Adrenal gland (tissue), 12 donors: ENCODE data around the gene FDCSP. TPM values are rescaled to one million over a fixed set of nuclear protein-coding genes. Genes with fewer than 3 reads are reported as not detected.

Experiments
- DNase-seq, 7 donors: peaks; one replicate each; pipeline ENCODE4 v3.0.0-alpha.2; 2019 to 2020
- H3K27ac ChIP-seq, 5 donors: fragments of 200-600 bp; sonication (generic) in 4 of 5; 1 replicate in 3 of 5; 2 replicates in 2 of 5; pipeline versions ENCODE4 v1.5.1 to v1.8.0; 2016 to 2020; ENCODE audit warnings: mild to moderate bottlenecking in 1 of 5
- H3K27me3 ChIP-seq: fragments of 200-600 bp; 2 replicates; pipeline ENCODE4 v1.8.0; 2021
- H3K36me3 ChIP-seq, 2 donors: fragments of 200-600 bp; replicated peaks in 1 of 2; 1 replicate in 1 of 2; 2 replicates in 1 of 2; pipeline versions ENCODE4 v1.5.1 to v1.8.0; 2018 to 2022
- H3K4me1 ChIP-seq, 2 donors: fragments of 200-600 bp; replicated peaks in 1 of 2; 1 replicate in 1 of 2; 2 replicates in 1 of 2; pipeline versions ENCODE4 v1.5.1 to v1.8.0; 2018 to 2021
- H3K4me3 ChIP-seq, 4 donors: fragments of 200-600 bp; sonication (generic) in 3 of 4; one replicate each; pipeline ENCODE4 v1.5.1; 2016 to 2018
- H3K9me3 ChIP-seq, 3 donors: fragments of 200-600 bp; sonication (generic) in 1 of 3; replicated peaks in 1 of 3; 1 replicate in 2 of 3; 2 replicates in 1 of 3; pipeline versions ENCODE4 v1.5.1 to v1.8.0; 2016 to 2021
- CTCF ChIP-seq, 6 experiments: fragments of 450-650 bp in 4 of 6; fragments of 200-600 bp in 2 of 6; sonication (generic) in 1 of 6; IDR thresholded peaks; 1 replicate in 5 of 6; 2 replicates in 1 of 6; pipeline versions ENCODE4 v1.5.1 to v1.8.0; 2016 to 2021; ENCODE audit warnings: antibody characterized with exemption in 6 of 6, mild to moderate bottlenecking in 2 of 6, moderate library complexity in 1 of 6
- POLR2A ChIP-seq, 2 donors: fragments of 450-650 bp; IDR thresholded peaks; one replicate each; pipeline ENCODE4 v1.6.1; 2017; ENCODE audit warnings: antibody characterized with exemption in 2 of 2, mild to moderate bottlenecking in 2 of 2, moderate library complexity in 1 of 2
- WGBS, 4 donors: extraction: QIAGEN DNeasy Blood & Tissue Kit in 2 of 4; methylation state at CpG; one replicate each; pipeline versions ENCODE4 v1.1.5 to v1.1.7; 2013 to 2017; 5-methylcytosine and 5-hydroxymethylcytosine counted together
- intact Hi-C, 2 donors: fragments of 100-400 bp; cut with DNase I; formaldehyde crosslinking; loops; one replicate each; pipeline versions ENCODE4 v1.14.1 to v1.15.0; 2022 to 2023
- polyA plus RNA-seq, 3 donors: library from polyadenylated mRNA; stranded (reverse); fragments of 200-250 nt in 2 of 3; fragments of 350-450 nt in 1 of 3; fragmentation: Illumina TruSeq in 1 of 3; extraction: RNeasy Lipid Tissue Mini Kit (QIAGEN cat#74804) in 1 of 3; gene quantifications; one replicate each; pipeline ENCODE4 v1.2.3, GENCODE V29; 2013 to 2014
- total RNA-seq, 9 donors: library from RNA; depleted of rRNA in 4 of 9; stranded (reverse); fragments of >200 nt in 4 of 9; fragments of 120-200 nt in 1 of 9; fragmentation: NEBNext Ultra II Directional in 1 of 9; extraction: Animal tissue kit (Norgen Biotek cat#: 25700) in 1 of 9; gene quantifications; one replicate each; pipeline versions ENCODE4 v1.1.0 to v1.2.4, GENCODE V29; 2013 to 2023
- donor health status: healthy with polysubstance abuse.
- donor health status: Bipolar disorder and iron deficiency.
- donor health status: DM: yes; HTN: yes; CAD: no.
- donor health status: DM: no; HTN: no; CAD: no.
- donor health status: DM: no; HTN: no; CAD: no.
- donor health status: DM: yes; HTN: yes; CAD: no.

Gene FDCSP
- total and polyA plus RNA-seq, 12 donors, result 0.47 TPM; not detected in 11

- WGBS, 4 donors, result 57 to 89% (median 71%) methylated on average over 4 of the region's 4 CpGs
- H3K27ac ChIP-seq, result no peak overlapping the region
- intact Hi-C loops, result no loop called here
- H3K27me3 ChIP-seq, result no peaks in the 10 kb centered on the region
- no peak overlapping the region for H3K4me3 ChIP-seq
- H3K4me1 ChIP-seq, result no peaks in the 10 kb centered on the region
- no peaks in the 10 kb centered on the region for H3K36me3 ChIP-seq
- DNase-seq, result no peak
- peaks cover 0 to 4% (median 0%) of the 10 kb centered on the region in 3 donors for H3K9me3 ChIP-seq
- no peak for TF ChIP-seq POLR2A (IDR thresholded peaks at IDR 0.05)
- TF ChIP-seq CTCF (IDR thresholded peaks at IDR 0.05), result no peak
Observed at GRCh38 chr4:70243091-70243490, 17.2 kb downstream of the FDCSP start.

GRCh38 chr4:70251250-70251944 is 25.5 kb downstream of the FDCSP start:
- Histone ChIP-seq H3K27ac (no peak overlapping the region), H3K4me1 (no peaks in the 10 kb centered on the region), H3K9me3 (no peaks in the 10 kb centered on the region), H3K4me3 (no peak overlapping the region), H3K27me3 (no peaks in the 10 kb centered on the region), H3K36me3 (no peaks in the 10 kb centered on the region)
- 34 to 69% (median 52%) methylated on average over 2 to 3 of the region's 3 CpGs for WGBS, 4 donors
- TF ChIP-seq CTCF (IDR thresholded peaks at IDR 0.05) (no peak), POLR2A (IDR thresholded peaks at IDR 0.05) (no peak)
- intact Hi-C loops, result no loop called here
- no peak for DNase-seq

- intact Hi-C loops, result no loop called here
- 25 to 47% (median 38%) methylated on average over 1 of the region's 1 CpG for WGBS, 4 donors
- TF ChIP-seq CTCF (IDR thresholded peaks at IDR 0.05) (no peak), POLR2A (IDR thresholded peaks at IDR 0.05) (no peak)
Observed at GRCh38 chr4:70251945-70252277, 26.0 kb downstream of the FDCSP start.

GRCh38 chr4:70269674-70270073 is 43.8 kb downstream of the FDCSP start:
- DNase-seq, result no peak
- no peaks in the 10 kb centered on the region for H3K27me3 ChIP-seq
- no peak overlapping the region for H3K4me3 ChIP-seq
- H3K27ac ChIP-seq, result no peak overlapping the region
- WGBS, 4 donors, result 5 to 21% (median 12%) methylated on average over 1 of the region's 1 CpG
- no peaks in the 10 kb centered on the region for H3K9me3 ChIP-seq
- no peaks in the 10 kb centered on the region for H3K36me3 ChIP-seq
- no peaks in the 10 kb centered on the region for H3K4me1 ChIP-seq
- intact Hi-C loops, result no loop called here
- TF ChIP-seq POLR2A (IDR thresholded peaks at IDR 0.05), result no peak
- no peak for TF ChIP-seq CTCF (IDR thresholded peaks at IDR 0.05)

More at GRCh38 chr4:70251945-70252277, 26.0 kb downstream of the FDCSP start:
- Histone ChIP-seq H3K9me3 (no peaks in the 10 kb centered on the region), H3K27me3 (no peaks in the 10 kb centered on the region), H3K36me3 (no peaks in the 10 kb centered on the region), H3K4me1 (no peaks in the 10 kb centered on the region), H3K27ac (no peak overlapping the region), H3K4me3 (no peak overlapping the region)
- no peak for DNase-seq
